Kasumi-1 (cell line): ENCODE measurements around the gene IRF1.
"Not testable (repeated sequence)": the region's sequence is repeated elsewhere in the genome, so short reads cannot be mapped to it uniquely, and the experiment has no call there.

Experiments used
- DNase-seq, 2 experiments: peaks; one replicate each; lab custom pipeline; 2025; lab: John Stamatoyannopoulos, UW

Gene IRF1, protein sequence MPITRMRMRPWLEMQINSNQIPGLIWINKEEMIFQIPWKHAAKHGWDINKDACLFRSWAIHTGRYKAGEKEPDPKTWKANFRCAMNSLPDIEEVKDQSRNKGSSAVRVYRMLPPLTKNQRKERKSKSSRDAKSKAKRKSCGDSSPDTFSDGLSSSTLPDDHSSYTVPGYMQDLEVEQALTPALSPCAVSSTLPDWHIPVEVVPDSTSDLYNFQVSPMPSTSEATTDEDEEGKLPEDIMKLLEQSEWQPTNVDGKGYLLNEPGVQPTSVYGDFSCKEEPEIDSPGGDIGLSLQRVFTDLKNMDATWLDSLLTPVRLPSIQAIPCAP

DNA sequence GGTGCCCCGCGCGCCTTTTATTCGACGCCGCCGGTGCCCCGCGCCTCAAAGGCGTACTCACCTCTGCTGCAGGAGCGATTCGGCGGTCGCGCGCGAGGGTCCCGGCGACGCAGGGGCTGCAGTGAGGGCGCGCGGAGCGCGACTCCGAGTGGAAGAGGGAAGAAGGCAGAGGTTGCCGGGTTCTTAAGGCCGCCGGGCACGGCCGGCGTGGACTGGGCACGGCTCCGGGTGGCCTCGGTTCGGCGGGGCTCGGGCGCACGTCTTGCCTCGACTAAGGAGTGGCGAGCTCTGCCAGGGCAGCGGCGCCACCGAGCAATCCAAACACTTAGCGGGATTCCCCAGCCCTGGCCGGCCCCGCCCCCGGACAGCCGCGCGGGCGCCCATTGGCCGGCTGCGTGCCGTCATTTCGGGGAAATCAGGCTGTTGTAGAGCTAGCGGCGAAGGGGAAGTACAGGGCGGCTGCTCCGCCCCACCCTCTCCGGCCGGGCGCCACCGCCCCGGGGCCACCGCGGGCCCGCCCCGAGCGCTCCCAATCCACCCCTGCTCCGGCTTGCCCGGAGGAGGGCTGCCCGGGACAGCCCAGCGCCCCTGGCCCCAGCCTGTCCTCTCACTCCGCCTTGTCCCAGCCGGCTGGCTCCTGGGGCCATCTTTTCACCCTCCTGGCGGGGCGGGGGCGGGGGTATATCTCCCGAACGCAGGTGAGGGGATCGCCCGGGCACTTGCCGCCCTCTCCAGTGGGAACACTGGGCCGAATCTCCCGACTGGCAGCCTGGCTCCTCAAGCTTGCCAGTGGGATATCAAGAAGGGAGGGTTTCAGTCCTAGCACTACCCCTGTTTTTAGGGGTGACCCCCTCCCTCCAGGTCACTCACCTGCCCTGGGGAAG is at the start of gene IRF1:
Gene IRF1, minus strand, starts transcription at position 290 of the 884 bp plus-strand sequence. CDS start 1,295 bp downstream, outside the sequence.
- DNase-seq = peak; percentile 90 to 94

DNA sequence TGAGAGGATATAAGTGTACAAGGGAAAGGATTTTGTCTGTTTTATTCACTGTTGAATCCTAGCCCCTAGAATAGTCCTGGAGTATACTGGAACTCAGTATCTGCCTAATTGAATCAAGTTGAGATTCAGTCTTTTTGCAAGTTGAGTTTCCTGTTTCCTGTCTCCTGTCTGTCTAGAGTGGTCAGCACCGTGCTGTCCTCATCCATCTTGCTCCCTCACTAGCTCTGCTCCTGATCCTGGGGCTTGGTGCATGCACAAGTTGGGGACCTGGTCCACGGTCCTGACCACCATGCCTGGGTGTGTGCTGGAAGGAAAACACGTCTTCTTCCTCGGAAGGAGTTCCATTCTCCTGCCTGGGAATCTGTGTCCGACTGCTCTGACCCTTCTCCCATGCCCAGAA is 49.6 kb upstream of the IRF1 start:
- no peak for DNase-seq

DNA sequence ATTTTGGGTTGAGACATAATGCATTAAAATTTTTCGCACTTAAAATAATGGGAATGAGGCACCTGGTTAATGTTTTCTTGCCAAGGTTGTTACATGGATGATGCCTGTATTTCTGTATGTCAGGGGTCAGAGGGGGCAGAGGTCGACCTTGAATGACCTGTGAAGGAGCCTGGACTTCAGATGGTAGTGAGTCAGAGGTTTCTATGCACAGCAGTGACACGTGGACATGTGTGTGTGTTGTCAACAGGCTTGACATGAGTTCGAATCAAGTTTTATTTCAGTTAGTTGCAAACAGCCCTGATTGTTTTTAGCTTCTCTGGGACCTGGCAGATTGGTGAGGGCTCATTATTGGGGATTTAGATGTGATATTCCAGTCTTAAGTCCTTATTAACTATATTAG is 49.1 kb upstream of the IRF1 start:
- no peak for DNase-seq

DNA sequence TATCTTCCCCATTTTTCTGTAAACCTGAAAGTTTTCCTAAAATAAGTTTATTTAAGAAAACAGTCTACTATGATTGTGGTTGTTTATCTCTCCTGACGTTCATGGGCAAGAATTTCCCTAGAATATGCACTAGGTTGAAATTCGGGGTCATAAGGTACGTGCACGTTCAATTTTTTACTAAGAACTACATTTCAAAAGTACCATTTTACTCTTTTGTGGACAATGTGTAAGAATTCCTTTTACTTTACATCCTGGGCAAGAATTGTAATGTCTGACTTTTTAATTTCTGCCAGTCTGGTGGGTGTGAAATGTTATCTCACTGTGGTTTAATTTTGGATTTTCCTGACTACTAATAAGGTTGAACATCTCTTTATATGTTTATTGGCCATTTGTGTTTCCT is 40.4 kb upstream of the IRF1 start:
- no peak for DNase-seq

DNA sequence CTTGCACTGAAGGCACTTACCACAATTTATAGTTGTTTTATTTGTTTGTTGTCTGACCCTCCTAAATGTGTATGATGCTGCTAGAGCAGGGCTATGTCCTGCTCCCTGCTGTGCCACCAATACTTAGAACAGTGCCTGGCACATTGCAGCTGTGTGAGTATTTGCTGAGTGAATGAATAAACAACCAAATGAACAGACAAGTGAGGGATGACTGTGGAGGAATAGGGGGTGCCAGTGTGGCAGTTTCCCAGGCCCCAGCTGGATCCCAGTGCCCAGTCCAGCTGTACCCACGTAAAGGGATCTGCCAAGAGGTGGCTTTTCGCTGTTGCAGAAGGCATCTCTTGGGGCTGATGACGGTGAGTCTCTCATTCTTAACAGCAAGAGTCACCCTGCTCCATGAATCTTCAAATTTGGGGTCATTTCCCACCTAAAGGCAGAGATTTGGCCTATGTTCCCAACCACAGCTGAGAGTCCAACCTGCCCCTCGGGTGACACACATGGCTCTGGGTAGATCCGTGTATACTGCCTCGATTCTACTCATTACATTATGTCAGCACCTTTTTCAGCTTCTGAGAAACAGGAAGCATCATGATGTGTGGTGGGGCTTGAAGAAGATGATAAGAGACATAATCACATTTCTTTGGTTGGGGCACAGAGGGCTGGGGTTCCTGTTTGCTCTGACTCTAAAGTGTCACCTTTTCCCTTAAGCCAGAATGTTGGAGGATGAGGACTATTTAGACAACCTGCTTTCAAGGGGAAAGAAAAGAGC is 38.5 kb upstream of the IRF1 start:
- peak; percentile 19 to 27 for DNase-seq

DNA sequence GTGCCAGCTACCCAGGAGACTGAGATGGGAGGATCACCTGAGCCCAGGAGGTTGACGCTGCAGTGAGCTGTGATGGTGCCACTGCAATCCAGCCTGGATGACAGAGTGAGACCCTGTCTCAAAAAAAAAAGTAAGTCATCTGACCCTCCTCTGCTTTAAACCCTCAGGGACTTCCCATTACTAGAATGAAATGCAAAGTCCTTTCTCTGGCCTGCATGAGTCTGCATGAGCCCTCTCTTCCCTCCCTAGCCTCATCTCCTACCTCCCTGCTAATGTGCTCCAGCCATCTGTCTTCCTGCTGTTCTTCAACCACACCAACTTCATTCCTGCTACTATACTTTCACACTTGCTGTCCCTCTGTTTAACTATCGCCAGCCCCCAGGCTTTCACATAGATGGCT is 37.4 kb upstream of the IRF1 start:
- DNase-seq = no peak

DNA sequence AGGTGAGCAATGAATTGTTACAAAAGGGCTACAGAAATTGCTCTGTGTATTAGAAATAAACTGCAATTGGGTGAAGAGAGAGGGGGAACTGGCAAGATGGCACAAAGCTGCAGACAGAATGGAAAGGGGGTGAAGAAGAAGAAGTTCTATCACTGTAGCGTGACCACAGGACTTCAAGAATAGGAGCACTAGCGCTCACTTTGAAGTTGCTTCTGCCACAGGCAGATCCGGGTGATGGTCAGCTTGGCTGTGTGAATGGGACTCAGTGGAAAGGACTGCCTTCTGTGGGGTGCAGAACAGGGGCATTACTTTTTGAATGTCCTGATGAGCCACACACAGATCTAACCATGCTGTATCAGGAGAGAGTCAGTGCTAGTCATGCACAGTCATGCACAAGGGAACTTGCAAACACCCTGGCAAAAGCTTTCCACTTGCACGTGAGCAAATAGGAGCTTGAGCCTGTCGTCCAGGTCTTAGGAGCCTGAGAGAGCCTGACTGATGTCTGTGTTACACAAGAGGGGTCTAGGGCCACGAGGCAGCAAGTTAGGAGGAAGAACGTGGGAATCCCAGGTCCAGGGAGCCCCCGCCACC is 36.5 kb upstream of the IRF1 start:
- DNase-seq = no peak

DNA sequence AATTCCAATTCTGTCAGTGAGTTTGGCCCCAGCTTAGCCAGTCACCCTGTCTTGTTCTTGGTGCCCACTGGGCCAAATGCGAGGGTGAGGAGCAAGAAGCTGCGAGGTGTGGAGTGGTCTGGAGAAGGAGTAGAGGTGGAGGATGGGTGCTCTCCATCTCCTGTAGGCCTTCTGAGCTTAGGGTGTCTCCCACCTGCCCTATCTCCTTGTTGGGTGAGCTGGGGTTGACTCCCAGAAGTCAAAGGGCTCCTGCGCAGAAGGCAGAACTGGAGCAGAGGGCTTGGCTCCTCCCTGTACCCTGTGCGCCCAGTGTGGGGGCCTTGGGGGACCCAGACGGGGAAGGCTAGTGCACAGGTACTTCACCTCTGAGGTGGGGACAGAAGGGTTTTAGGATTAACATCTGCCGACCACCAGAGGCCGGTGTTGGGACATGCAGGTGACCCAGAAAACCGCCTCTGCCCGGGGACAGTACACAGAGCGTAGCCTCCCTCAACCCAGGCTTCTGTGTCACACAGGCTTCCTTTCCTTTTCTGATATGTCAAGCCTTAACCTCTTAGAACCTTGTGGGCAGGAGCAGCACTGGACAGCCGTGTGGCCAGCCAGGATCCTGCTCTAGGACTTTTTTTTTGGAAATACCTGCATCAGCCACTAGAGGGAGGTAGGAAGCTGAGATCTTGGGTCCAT is 35.9 kb upstream of the IRF1 start:
- peak; percentile 39 to 60 for DNase-seq

DNA sequence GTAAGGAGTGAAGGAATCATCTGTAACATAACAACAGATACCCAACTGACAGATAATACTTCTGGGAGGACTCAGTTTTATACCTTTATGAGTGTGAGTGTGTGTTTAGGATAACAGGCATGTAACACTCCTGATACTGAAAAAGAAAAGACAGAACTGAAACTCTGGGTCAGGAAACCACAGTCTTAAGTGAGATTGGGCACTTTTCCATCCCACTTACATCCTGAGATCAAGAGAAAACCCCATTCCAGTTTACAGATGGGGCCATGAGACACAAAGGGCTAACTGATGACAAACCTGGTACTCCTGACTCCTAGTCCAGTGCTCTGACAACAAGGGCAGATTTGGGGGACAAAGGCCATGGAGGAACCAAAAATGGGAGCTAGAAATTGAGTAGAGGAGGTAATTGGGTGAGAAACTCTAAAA is 34.7 kb upstream of the IRF1 start:
- no peak for DNase-seq

DNA sequence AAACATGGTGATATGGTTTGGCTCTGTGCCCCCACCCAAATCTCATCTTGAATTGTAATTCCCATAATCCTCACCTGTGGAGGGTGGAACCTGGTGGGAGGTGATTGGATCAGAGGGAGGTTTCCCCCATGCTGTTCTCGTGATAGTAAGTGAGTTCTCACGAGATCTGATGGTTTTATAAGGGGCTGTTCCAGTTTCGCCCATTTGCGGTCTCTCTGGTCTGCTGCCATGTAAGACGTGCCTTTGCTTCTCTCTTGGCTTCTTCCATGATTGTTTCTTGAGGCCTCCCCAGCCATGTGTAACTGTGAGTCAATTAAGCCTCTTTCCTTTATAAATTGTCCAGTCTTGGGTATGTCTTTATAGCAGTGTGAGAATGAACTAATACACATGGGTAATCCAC is 34.3 kb upstream of the IRF1 start:
- DNase-seq = not testable (repeated sequence)

DNA sequence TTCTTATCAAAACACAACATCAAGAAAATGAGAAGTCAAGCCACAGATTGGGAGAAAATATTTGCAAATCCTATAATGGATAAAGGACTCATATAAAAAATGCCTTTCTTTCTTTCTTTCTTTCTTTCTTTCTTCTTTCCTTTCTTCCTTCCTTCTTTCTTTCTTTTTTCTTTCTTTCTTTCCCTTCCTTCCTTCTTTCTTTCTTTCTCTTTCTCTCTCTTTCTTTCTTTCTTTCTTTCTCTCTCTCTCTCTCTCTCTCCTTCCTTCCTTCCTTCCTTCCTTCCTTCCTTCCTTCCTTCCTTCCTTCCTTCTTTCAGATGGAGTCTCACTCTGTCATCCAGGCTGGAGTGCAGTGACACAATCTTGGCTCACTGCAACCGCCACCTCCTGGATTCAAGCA is 31.5 kb upstream of the IRF1 start:
- DNase-seq = not testable (repeated sequence)

DNA sequence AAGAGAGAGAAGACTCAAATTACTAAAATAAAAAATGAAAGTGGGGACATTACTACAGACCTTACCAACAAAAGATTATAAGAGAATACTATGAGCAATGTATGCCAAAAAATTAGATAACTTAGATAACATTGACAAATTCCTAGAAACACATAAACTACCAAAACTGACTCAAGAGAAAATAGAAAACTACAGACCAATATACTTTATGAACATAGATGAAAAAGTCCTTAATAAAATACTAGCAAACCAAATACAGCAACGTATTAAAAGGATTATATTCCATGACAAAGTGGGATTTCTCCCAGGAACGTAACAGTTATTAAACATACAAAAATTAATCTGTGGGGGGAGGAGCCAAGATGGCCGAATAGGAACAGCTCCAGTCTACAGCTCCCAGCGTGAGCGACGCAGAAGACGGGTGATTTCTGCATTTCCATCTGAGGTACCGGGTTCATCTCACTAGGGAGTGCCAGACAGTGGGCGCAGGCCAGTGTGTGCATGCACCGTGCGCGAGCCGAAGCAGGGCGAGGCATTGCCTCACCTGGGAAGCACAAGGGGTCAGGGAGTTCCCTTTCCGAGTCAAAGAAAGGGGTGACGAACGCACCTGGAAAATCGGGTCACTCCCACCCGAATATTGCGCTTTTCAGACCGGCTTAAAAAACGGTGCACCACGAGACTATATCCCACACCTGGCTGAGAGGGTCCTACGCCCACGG is 23.2 kb upstream of the IRF1 start:
- not testable (repeated sequence) for DNase-seq

DNA sequence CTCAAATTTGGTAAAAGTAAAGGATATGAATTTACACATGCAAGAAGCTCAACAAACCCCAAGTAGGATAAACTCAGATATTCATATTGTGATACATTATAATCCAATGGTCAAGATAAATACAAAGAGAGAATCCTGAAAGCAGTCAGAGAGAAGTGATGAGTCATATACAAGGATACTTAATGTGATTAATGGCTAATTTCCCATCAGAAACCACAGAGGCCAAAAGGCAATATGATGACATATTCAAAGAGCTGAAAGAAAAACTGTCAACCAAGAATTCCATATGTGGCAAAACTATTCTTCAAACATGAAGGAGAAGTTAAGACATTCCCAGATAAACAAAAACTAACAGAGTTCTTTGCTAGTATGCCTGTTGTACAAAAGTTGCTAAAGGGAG is 19.5 kb upstream of the IRF1 start:
- DNase-seq = no peak

DNA sequence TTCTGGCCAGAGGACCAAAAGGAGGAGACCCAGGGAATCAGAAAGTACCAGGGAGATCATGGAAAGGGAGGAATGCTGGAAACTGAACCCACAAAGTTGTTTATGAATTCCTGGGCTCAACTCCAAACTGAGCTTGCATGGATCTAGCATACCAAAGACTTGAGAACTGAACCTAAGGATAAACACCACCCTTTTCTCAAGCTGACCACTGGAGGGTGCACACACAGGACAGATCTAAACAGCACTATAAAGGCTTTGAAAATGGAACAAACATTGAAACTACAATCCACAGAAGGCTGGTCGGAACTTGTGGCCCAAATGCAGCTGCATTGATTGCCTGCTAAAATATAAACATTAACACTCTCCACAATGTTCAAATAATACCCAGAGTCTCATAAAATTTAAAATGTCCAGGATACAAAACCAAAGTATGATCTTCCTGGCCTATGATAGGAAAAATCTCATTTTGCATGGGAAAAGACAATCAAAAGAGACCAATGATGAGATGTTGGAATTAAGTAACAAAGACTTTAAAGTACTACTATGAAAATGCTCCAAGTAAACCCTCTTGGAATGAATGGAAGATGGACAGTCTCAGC is 15.6 kb upstream of the IRF1 start:
- DNase-seq = peak; percentile 65 to 74

DNA sequence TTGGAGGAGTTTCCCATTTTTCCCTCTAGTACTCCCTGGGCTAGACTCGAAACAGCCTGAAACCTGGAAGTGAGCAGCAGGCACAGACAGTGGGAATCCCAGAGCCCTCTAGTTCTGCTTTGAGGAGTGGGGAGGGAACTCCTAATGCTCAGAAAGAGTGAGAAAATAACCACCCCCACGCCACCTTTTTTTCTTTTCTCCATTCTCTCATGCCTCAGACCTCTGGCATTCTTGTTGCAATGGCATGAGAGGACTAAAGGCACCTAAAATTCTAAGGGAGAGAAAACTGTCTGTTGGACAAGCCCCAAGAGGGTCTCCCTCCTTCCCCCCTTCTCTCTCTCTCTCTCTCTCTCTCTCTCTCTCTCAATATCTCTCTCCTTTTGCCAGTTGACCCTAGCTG is 15.1 kb upstream of the IRF1 start:
- no peak for DNase-seq

DNA sequence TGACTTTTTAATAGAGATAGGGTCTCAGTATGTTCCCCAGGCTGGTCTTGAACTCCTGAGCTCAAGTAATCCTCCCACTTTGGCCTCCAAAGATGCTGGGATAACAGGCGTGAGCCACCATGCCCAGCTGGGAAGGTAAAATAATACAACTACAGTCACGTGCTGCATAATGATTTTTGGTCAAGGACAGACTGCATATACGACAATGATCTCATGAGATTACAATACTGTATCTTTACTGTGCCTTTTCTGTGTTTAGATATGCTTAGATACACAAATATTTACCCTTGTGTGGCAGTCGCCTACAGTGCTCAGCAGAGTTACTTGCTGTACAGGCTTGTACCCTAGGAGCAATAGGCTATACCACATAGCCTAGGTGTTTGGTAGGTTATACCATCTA is 14.2 kb upstream of the IRF1 start:
- no peak for DNase-seq

DNA sequence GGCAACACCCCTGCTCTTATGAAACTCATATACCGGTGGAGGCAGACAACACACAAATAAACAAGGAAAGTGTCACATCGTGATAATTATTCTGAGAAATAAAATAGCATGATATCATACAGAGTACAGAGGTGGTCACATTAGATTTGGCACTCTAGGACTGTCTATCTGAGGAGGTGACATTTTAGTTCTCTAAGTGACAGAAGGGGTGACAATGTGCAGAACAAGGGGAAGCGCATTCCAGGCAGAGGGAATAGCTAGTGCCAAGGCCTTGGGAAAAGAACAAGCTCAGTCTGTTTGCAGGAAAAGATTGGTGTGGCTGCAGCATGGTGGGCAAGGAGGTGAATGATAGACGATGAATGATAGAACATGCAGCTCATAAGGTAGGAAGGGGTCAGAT is 12.7 kb upstream of the IRF1 start:
- DNase-seq = no peak

DNA sequence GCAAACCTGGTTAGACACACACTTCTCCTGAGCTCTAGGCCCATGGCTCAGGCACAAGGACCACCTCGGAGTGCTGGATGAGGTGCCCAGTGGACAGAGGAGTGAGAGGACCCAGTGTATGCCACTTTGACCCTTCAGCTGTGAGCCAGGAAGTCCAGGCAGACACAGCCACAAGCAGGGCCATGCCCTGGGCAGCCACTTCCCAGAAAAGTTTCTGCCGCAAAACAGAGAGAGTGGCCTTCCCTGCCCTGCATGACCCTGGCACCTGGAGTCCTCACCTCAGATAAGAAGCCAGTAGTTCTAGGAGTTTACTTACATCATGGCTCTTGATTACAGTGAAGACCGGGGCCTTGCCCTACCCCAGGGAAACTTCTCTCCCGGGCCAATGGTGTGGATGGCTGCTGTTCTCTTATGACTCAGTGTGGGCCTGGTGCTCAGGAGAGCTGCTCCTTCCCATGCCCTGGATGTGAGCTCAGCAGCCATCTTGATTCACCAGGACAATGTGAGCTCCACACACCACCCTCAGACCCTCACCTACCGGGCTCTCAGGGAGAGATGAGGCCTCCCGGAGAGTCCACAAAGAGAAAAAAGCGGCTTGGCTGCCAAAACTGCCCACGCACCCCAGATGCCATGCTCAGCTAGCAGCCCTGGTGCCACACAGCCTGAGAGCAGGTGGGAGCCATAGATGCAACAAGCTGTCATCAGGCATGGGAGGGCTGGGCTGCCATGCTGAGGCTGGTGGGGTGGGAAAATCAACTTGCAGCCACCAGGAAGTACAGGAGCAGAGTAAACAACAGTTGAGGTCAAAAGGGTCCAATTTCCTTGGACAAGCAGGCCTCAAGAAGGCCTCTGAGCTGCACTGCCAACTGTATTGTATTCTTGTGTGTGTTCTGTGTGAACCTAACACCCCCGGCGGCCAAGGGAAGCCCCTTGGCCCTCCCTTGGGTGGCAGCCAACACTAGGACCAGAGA is 11.7 kb upstream of the IRF1 start:
- DNase-seq = no peak

DNA sequence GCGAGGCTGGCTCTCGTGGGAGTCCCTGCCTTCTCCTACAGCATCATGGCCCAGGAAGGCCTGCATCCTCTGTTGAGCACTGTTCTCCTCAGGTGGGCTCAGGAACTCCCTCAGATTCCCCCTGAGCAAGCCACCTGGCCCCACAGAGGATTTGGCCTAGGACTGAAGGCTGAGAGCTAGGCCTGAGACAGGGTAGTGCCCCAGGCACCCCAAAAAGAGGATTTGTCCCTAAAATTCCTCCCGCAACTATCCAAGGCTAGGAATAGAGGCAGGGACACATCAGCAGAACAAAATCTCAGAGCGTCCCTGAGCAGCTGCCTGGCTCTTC is 11.0 kb upstream of the IRF1 start:
- no peak for DNase-seq
